Common myeloid progenitor, CD34-positive (primary cell): ENCODE measurements around the gene GALT.

Experiments
- CTCF ChIA-PET: fragments of 350-600 bp; sonication (Branson Sonifier 250); formaldehyde crosslinking; loops from one replicate; lab custom pipeline; 2021; ENCODE audit warnings: antibody characterized with exemption; lab: Charles Lee
- POLR2A ChIA-PET: fragments of 350-600 bp; sonication (Branson Sonifier 250); formaldehyde crosslinking; loops from one replicate; lab custom pipeline; 2021; ENCODE audit warnings: antibody characterized with exemption; lab: Charles Lee
- DNase-seq, 3 donors: peaks; one replicate each; pipeline versions ENCODE4 v3.0.0 to v3.0.0-alpha.2; 2013
- H3K27ac ChIP-seq, 2 experiments: 1 replicate in 1 of 2; 2 replicates in 1 of 2; pipeline ENCODE4 v1.7.0; 2013; ENCODE audit warnings: inconsistent platforms in 2 of 2, low read length in 2 of 2, mild to moderate bottlenecking in 2 of 2, low read depth in 1 of 2, moderate library complexity in 1 of 2; ENCODE audit not compliant: severe bottlenecking in 2 of 2, insufficient read depth in 1 of 2, poor library complexity in 1 of 2
- H3K27me3 ChIP-seq, 5 experiments: replicated peaks in 2 of 5; 1 replicate in 3 of 5; 2 replicates in 2 of 5; pipeline versions ENCODE4 v1.6.1 to v1.7.0; 2013; ENCODE audit warnings: low read length in 4 of 5, mild to moderate bottlenecking in 2 of 5, moderate library complexity in 2 of 5, inconsistent platforms in 1 of 5; ENCODE audit not compliant: insufficient read depth in 5 of 5, control insufficient read depth in 4 of 5
- H3K36me3 ChIP-seq, 4 experiments: 1 replicate in 2 of 4; 2 replicates in 2 of 4; pipeline versions ENCODE4 v1.6.1 to v1.7.0; 2013; ENCODE audit warnings: low read length in 3 of 4, control low read depth in 1 of 4, mild to moderate bottlenecking in 1 of 4; ENCODE audit not compliant: control insufficient read depth in 4 of 4, insufficient read depth in 4 of 4
- H3K4me1 ChIP-seq, 4 experiments: 1 replicate in 3 of 4; 2 replicates in 1 of 4; pipeline versions ENCODE4 v1.6.1 to v1.7.1; 2013; ENCODE audit warnings: low read length in 3 of 4, mild to moderate bottlenecking in 3 of 4, control low read depth in 1 of 4, inconsistent platforms in 1 of 4, moderate library complexity in 1 of 4; ENCODE audit not compliant: control insufficient read depth in 4 of 4, insufficient read depth in 4 of 4; ENCODE audit errors: control extremely low read depth in 1 of 4
- H3K4me3 ChIP-seq, 7 experiments: 1 replicate in 4 of 7; 2 replicates in 3 of 7; pipeline versions ENCODE4 v1.5.1 to v1.7.0; 2013; ENCODE audit warnings: mild to moderate bottlenecking in 7 of 7, low read length in 6 of 7, moderate library complexity in 6 of 7, inconsistent platforms in 2 of 7, low read depth in 2 of 7, control low read depth in 1 of 7; ENCODE audit not compliant: insufficient read depth in 4 of 7, control insufficient read depth in 1 of 7; ENCODE audit errors: extremely low read depth in 1 of 7
- H3K9me3 ChIP-seq, 5 experiments: 1 replicate in 4 of 5; 2 replicates in 1 of 5; pipeline versions ENCODE4 v1.6.1 to v1.7.1; 2013; ENCODE audit warnings: low read length in 4 of 5, mild to moderate bottlenecking in 2 of 5, inconsistent platforms in 1 of 5, low read depth in 1 of 5, moderate library complexity in 1 of 5; ENCODE audit not compliant: control insufficient read depth in 4 of 5, insufficient read depth in 2 of 5; ENCODE audit errors: control extremely low read depth in 1 of 5
- WGBS: methylation state at CpG from one replicate; pipeline ENCODE4 v1.1.5; 2013; ENCODE audit not compliant: insufficient coverage; 5-methylcytosine and 5-hydroxymethylcytosine counted together

GALT gene

GRCh38 chr9:34651321-34651720 lies 4.8 kb downstream of the GALT start:
- no peaks in the 10 kb centered on the region for H3K27me3 ChIP-seq
- POLR2A ChIA-PET, result no interaction called here
- CTCF ChIA-PET, result interaction anchor here (1.2 to 2.3 kb wide), 2 partner anchors 10 to 14 kb away, joined by 3 to 8 read pairs; partner anchors contain the start of gene CCL27
- no peak overlapping the region for H3K27ac ChIP-seq
- 100% methylated on average over 2 of the region's 4 CpGs for WGBS
- DNase-seq, result no peak
- no peak overlapping the region for H3K4me3 ChIP-seq
- peaks cover 7 to 35% (median 34%) of the 10 kb centered on the region in 4 experiments for H3K4me1 ChIP-seq
- no peaks in the 10 kb centered on the region for H3K9me3 ChIP-seq
- peaks cover 6 to 37% (median 17%) of the 10 kb centered on the region in 4 experiments for H3K36me3 ChIP-seq

GRCh38 chr9:34651876-34652601 lies 5.6 kb downstream of the GALT start, which contains the start of gene IL11RA:
Gene IL11RA (plus strand): TSS chr9:34652185. CDS start chr9:34655218, 3,033 bp downstream.
- ChIA-PET CTCF (interaction anchor here (2.3 kb wide), 1 partner anchor 9 kb away, joined by 8 read pairs; the partner anchor contains the start of gene CCL27), POLR2A (no interaction called here)
- no peaks in the 10 kb centered on the region for H3K9me3 ChIP-seq
- H3K4me3 ChIP-seq, result peak within 1 kb of the TSS in 2 of 7 experiments; percentile 25 to 29
- H3K36me3 ChIP-seq, result peaks cover 6 to 37% (median 17%) of the 10 kb centered on the region in 4 experiments
- DNase-seq, result peak in 2 of 3 donors; percentile 61 to 66
- H3K4me1 ChIP-seq, result peaks cover 7 to 33% (median 31%) of the 10 kb centered on the region in 4 experiments
- no peaks in the 10 kb centered on the region for H3K27me3 ChIP-seq
- H3K27ac ChIP-seq, result no peak within 1 kb of the TSS
- WGBS, result 48% methylated on average over 19 of the region's 24 CpGs

GRCh38 chr9:34652602-34653000 lies 6.1 kb downstream of the GALT start:
- Histone ChIP-seq H3K36me3 (peaks cover 6 to 37% (median 17%) of the 10 kb centered on the region in 4 experiments), H3K27me3 (no peaks in the 10 kb centered on the region), H3K27ac (no peak overlapping the region), H3K4me1 (peaks cover 2 to 27% (median 26%) of the 10 kb centered on the region in 4 experiments), H3K9me3 (no peaks in the 10 kb centered on the region), H3K4me3 (peak overlapping the region in 1 of 7 experiments; percentile 29)
- ChIA-PET CTCF (interaction anchor here (1.0 kb wide), 1 partner anchor 15 kb away, joined by 3 read pairs; no protein-coding TSS in a partner anchor), POLR2A (no interaction called here)
- 77% methylated on average over 5 of the region's 5 CpGs for WGBS
- no peak for DNase-seq

DNA sequence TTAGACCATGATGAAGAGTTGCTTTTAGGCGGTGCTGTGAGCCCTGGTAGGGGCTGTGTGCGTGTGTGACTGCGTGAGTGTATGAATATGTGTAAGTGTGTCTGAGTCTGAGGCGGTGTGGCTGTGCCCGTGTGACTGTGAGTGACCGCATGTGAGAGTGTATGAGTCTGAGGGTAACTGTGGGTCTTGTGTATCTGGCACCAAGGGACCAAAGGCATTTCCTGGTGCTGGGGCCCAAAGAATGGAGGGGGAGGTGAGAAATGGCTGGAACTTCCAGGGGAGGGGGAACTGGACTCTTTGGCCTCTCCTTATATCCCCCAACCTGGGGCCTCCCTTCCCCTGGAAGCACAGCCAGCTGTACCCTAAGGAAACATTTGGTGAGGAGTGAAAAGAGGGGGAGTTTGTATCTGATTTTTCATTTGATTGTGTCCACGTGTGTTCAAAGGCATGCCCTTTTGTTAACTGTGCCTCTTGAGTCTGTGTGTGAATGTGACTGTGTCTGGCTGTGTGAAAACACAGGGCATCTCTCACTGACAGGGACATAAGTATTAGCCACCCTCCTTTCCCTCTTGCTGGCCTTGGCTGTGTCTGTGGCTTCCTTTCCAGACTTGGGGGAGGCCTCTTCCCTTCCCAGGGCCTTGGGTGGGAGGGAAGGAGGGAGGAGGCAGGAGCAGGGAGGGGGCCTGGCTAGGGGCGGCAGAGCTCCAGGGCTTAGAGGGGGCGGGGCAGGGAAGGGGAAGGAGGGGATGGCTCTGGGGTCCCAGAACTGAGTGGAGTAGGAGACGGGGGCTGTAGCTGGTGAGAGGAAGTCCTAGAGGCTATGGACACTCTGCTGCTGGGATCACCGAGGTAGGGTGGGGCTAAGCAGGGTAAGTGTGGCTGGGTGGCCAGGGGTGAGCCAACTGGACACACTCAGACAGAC lies 6.9 kb downstream of the GALT start:
- Histone ChIP-seq H3K4me3 (no peak overlapping the region), H3K9me3 (no peaks in the 10 kb centered on the region), H3K27ac (no peak overlapping the region), H3K27me3 (no peaks in the 10 kb centered on the region), H3K36me3 (peaks cover 3 to 30% (median 16%) of the 10 kb centered on the region in 4 experiments), H3K4me1 (peaks cover 0 to 24% (median 19%) of the 10 kb centered on the region in 4 experiments)
- no peak for DNase-seq
- ChIA-PET POLR2A (no interaction called here), CTCF (interaction anchor here (1.0 to 2.0 kb wide), 5 partner anchors 8 to 152 kb away, joined by 3 to 6 read pairs (median 3); no protein-coding TSS in a partner anchor)
- WGBS, result 53% methylated on average over 8 of the region's 11 CpGs

- no peaks in the 10 kb centered on the region for H3K9me3 ChIP-seq
- ChIA-PET CTCF (interaction anchor here (1.4 to 2.0 kb wide), 2 partner anchors 9 to 153 kb away, joined by 3 to 6 read pairs; no protein-coding TSS in a partner anchor), POLR2A (no interaction called here)
- DNase-seq, result no peak
- 90% methylated on average over 2 of the region's 11 CpGs for WGBS
- no peaks in the 10 kb centered on the region for H3K27me3 ChIP-seq
- H3K4me1 ChIP-seq, result peaks cover 0 to 24% (median 19%) of the 10 kb centered on the region in 4 experiments
- no peak overlapping the region for H3K4me3 ChIP-seq
- H3K27ac ChIP-seq, result no peak overlapping the region
- peaks cover 0 to 20% (median 8%) of the 10 kb centered on the region in 4 experiments for H3K36me3 ChIP-seq
These were observed 8.0 kb downstream of the GALT start for GRCh38 chr9:34654323-34655051.

GRCh38 chr9:34655394-34655793 lies 8.9 kb downstream of the GALT start:
- no peak overlapping the region for H3K4me3 ChIP-seq
- DNase-seq, result no peak
- 85% methylated on average over 5 of the region's 5 CpGs for whole genome bisulfite sequencing
- H3K27ac ChIP-seq, result no peak overlapping the region
- no peaks in the 10 kb centered on the region for H3K9me3 ChIP-seq
- POLR2A ChIA-PET, result no interaction called here
- H3K27me3 ChIP-seq, result no peaks in the 10 kb centered on the region
- CTCF ChIA-PET, result interaction anchor here (10.6 kb wide), 1 partner anchor 9 kb away, joined by 96 read pairs; the partner anchor contains the start of gene GALT
- peaks cover 0 to 20% (median 18%) of the 10 kb centered on the region in 4 experiments for H3K4me1 ChIP-seq
- H3K36me3 ChIP-seq, result peaks cover 0 to 11% (median 7%) of the 10 kb centered on the region in 4 experiments
